ENCODE results near the gene SLC2A4.
"Not testable (repeated sequence)": the region's sequence is repeated elsewhere in the genome, so short reads cannot be mapped to it uniquely, and the experiment has no call there.

Gene SLC2A4

DNA sequence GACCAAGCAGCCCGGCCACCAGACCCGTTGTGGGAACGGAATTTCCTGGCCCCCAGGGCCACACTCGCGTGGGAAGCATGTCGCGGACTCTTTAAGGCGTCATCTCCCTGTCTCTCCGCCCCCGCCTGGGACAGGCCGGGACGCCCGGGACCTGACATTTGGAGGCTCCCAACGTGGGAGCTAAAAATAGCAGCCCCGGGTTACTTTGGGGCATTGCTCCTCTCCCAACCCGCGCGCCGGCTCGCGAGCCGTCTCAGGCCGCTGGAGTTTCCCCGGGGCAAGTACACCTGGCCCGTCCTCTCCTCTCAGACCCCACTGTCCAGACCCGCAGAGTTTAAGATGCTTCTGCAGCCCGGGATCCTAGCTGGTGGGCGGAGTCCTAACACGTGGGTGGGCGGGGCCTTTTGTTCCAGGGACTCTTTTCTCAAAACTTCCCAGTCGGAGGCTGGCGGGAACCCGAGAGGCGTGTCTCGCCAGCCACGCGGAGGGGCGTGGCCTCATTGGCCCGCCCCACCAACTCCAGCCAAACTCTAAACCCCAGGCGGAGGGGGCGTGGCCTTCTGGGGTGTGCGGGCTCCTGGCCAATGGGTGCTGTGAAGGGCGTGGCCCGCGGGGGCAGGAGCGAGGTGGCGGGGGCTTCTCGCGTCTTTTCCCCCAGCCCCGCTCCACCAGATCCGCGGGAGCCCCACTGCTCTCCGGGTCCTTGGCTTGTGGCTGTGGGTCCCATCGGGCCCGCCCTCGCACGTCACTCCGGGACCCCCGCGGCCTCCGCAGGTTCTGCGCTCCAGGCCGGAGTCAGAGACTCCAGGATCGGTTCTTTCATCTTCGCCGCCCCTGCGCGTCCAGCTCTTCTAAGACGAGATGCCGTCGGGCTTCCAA is at the start of gene SLC2A4:
TSS of gene SLC2A4 (plus strand) at position 645 of the 879 bp plus-strand sequence. CDS start at position 862, 217 bp downstream.
- peak; percentile 42 to 74 for DNase-seq (ENCODE audit: low read depth in 1 of 2, low spot score in 1 of 2)

- no peak for DNase-seq (ENCODE audit: low read depth in 1 of 2, low spot score in 1 of 2)
Measured at GRCh38 chr17:7232114-7232513, 49.4 kb upstream of the SLC2A4 start.

GRCh38 chr17:7233701-7234082 is 47.8 kb upstream of the SLC2A4 start:
- DNase-seq (ENCODE audit: low read depth in 1 of 2, low spot score in 1 of 2): no peak

- DNase-seq (ENCODE audit: low read depth in 1 of 2, low spot score in 1 of 2): peak; percentile 91
Measured at GRCh38 chr17:7234083-7234951, 47.2 kb upstream of the SLC2A4 start, which contains the start of gene DVL2. Gene DVL2 (minus strand): TSS chr17:7234517. CDS start chr17:7234262, 255 bp downstream.

DNA sequence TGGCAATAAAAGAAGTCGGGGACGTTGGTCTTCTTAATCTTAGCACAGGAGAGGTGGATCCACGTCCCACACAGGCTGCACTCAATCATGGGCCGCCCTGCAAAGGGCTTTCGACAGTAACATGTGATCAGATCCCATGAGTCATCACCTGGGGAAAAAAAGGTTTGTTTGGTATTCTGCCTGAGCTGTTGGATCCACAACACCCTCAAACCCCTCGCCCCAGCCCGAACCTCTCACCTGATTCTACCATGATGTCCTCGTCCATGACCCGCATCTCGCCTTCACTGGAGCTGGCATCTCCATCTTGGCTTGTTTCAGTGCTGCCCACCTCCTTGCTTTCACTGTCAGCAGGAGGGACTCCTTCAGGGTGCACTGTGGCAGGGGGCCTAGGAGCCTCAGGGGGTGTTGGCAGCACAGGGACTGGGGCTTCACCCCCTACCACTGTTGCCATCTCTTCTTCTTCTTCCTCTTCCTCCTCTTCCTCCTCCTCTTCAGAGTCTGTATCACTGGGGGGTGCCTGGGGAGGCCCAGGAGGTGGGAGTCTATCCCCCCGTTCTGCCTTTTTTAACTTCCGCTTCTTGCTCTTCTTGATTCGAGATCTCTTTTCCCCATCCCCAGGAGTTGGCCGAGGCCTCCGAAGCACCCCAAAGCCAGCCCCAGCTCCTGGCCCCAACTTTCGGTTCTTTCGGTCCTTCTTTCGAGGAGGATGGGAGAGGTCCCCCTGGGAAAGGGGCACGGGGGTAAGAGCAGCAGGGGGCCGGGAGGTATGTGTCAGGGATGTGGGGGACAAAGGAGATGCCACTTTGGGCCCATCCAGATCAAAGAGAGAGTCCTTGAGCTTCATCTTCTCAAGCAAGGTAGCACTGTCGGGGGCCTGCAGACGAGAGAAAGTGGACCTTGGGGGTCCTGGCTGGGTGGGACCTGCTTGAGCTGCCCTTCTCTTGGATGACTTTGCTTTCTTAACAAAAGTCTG is 45.5 kb upstream of the SLC2A4 start:
- no peak for DNase-seq (ENCODE audit: low read depth in 1 of 2, low spot score in 1 of 2)

DNA sequence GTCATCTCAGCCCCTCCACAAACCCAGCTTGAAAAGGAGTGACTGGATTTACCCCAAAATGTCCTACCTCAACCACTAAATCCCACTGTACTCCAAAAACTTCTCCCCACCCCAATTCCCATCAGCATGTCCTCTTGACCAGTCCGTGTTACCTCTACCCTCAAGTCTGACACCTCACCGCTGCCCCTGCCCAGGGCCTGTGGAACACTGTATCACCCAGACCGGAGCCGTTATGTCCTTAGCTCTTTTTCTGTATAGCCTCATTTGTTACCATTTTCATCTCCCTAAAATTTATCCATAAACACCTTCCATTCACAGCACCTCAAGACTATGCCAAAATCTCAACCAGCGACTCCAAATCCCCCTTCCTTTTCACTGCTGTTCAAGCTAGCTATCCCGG is 44.7 kb upstream of the SLC2A4 start:
- DNase-seq (ENCODE audit: low read depth in 1 of 2, low spot score in 1 of 2): no peak

- no peak for DNase-seq (ENCODE audit: low read depth in 1 of 2, low spot score in 1 of 2)
Measured at GRCh38 chr17:7237266-7237760, 44.2 kb upstream of the SLC2A4 start.

GRCh38 chr17:7237761-7238419 is 43.6 kb upstream of the SLC2A4 start:
- DNase-seq (ENCODE audit: low read depth in 1 of 2, low spot score in 1 of 2): peak; percentile 67 to 71

- DNase-seq (ENCODE audit: low read depth in 1 of 2, low spot score in 1 of 2): no peak
Measured at GRCh38 chr17:7238420-7239090, 43.0 kb upstream of the SLC2A4 start.

DNA sequence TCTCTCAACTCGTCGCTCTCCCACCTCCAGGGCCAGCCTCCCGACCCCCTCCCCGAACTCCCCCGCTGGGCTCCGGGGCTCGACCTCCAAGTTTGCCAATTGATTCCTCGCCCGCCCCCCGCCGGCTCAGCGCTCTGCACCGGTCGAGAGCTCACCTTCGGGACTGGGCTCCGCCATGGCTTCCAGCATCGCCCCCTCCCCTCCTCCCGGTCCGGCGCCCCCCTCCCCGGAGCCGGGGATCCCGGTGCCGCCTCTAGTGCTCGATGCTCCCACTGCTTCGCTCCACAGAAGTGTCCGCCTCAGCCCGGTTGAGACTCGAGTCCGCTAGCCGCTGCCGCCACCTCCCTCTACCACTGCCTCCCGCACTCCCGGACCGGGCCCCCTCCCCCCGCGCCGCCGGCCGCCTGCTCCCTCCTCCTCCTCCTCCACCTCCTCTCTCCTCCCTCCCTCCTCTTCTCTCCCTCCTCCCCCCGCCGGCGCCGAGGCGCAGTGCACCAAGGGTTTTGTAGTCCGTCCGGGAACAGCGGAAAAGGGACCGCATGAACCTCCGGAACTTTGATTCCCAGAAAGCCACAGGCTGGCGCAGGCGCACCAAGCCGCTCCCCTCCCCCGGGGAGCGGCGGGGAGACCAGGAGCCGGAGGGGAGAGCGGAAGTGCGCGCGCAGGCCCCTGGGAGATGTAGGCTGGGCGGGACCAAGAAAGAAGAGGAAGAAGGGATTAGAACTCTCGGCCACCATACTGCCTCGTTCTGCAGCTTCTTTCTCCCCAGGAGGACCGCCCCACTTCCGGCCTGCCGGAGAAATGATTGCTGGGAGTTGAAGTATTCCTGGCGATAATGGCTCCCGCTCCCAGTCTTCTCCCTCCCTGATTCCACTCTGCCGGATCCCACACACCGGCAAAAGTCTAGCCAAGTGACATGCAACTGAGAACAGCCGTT is 42.2 kb upstream of the SLC2A4 start, which contains the start of gene PHF23:
TSS of gene PHF23 (minus strand) at position 367 of the 937 bp plus-strand sequence. CDS start at position 189, 178 bp downstream.
- DNase-seq (ENCODE audit: low read depth in 1 of 2, low spot score in 1 of 2): peak; percentile 94 to 97

GRCh38 chr17:7240375-7240774 is 41.1 kb upstream of the SLC2A4 start:
- DNase-seq (ENCODE audit: low read depth in 1 of 2, low spot score in 1 of 2): no peak

DNA sequence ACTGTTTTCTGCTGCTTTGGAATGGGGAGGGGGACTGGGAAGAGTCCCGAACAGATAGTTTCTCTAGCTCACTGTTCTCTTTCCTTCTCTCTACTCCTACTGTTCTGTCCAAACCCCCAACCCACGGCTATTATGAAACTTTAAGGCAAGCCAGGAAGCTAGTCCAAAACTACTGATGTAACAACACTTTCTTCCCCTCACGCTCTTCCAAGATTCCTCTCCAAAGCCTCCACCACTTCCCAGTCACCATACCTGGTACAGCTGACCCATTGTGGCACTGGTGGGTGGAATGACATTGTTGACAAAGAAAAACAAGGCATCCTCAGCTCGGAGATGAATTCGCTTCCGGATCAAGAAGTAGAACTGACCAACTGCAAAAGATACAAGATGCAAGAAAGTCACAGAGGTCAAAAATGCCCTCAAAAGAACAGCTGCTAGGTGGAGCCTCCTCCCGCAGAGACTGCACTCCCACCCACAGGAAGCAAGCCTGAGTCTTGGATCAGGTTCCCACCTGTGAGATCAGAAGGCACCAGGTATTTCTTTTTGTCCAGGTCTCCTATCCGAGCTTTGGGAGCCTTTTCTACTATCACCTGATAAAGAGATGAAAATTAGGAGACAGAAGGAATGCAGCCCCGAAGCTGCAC is 40.3 kb upstream of the SLC2A4 start:
- no peak for DNase-seq (ENCODE audit: low read depth in 1 of 2, low spot score in 1 of 2)

DNA sequence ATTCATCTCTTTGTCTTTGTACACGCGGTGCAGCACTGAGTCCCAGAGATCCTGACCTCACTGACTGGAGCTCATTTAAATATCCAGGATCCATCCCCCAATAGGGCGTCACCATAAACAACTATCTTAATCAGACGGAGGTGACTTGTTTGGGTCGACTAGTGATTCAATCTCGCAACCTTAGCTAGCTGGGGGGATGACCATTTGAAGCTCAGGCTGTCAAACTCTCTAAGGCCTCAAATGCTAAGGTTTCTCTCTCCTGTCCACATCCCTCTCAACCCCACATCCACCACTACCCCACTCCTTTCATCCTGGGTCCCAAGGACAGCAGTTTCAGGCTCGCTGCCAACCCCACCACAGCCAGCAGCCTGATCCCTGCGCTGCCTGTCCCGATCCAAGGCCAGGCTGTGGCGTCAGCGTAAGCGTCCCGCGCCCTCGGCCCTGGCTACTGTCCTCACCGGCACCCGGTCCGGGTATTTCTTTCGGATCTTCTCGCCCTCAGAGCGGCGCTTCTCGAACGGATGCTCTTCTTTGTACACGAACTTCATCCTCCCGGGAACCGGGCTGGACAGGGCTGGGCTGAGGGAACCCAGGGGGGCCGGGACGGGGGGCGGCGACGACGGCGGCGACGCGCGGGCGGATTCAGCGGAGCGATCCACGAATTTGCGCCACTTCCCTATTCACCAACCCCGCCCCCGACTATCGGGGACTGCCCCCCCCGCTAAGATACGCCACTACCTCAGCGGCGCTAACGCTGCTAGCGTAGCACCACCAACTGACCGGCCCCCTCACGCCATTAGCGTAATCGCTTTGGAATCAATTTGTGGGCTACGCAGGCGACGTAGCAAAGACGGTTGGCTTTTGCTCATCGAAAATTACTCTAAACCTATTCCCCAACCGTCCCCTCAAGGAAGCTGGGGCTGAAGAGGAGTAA is 39.5 kb upstream of the SLC2A4 start, which contains the start of gene GABARAP:
TSS of gene GABARAP (minus strand) at position 667 of the 934 bp plus-strand sequence. CDS start at position 548, 119 bp downstream.
- peak; percentile 88 to 89 for DNase-seq (ENCODE audit: low read depth in 1 of 2, low spot score in 1 of 2)

GRCh38 chr17:7242717-7243452 is 38.6 kb upstream of the SLC2A4 start:
- DNase-seq (ENCODE audit: low read depth in 1 of 2, low spot score in 1 of 2): peak; percentile 87 to 89

DNA sequence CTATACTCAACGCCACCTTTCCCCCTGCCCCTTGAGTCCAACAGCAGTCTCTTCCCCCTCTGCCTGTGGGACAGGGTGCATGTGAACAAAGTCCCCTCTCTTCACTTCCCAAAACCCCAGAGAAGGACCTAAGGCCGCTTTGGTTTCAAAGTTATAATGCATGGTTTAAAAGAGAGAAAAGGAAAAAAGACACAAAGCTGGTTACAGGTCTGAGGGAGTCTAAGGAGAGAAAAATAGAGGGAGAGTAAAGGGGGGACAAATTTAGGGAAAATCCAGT is 38.1 kb upstream of the SLC2A4 start:
- DNase-seq (ENCODE audit: low read depth in 1 of 2, low spot score in 1 of 2): no peak

GRCh38 chr17:7243838-7244237 is 37.7 kb upstream of the SLC2A4 start:
- DNase-seq (ENCODE audit: low read depth in 1 of 2, low spot score in 1 of 2): not testable (repeated sequence)

Data from activated T-helper 1 cell treated with anti-CD3 and anti-CD28 coated beads, Interleukin-2, amount 50 U/mL, for 16 hours (primary cell).